HepG2 (cell line): ENCODE measurements around the gene ZC3H4. TPM values are rescaled to one million over a fixed set of nuclear protein-coding genes. Genes with fewer than 3 reads are reported as not detected.

Experiments
- CC2D1A ChIP-seq: sonication (generic); formaldehyde crosslinking; IDR thresholded peaks from 2 replicates; pipeline ENCODE4 v1.8.1; 2023; ENCODE audit warnings: mild to moderate bottlenecking, missing genetic modification reagents
- FOXC1 ChIP-seq: sonication (generic); formaldehyde crosslinking; IDR thresholded peaks from 2 replicates; pipeline ENCODE4 v1.8.0; 2022; ENCODE audit warnings: mild to moderate bottlenecking, missing genetic modification reagents, borderline replicate concordance
- IKZF1 ChIP-seq: fragments of 450-650 bp; IDR thresholded peaks from 2 replicates; pipeline ENCODE4 v1.7.1; 2016
- NFE2L1 ChIP-seq: sonication (generic); formaldehyde crosslinking; IDR thresholded peaks from 2 replicates; pipeline ENCODE4 v1.4.0; 2020; ENCODE audit warnings: missing genetic modification reagents, mild to moderate bottlenecking, borderline replicate concordance
- PPARG ChIP-seq: conservative IDR thresholded peaks from 2 replicates; pipeline ENCODE4 v1.6.1; 2016; ENCODE audit warnings: missing biosample characterization, missing genetic modification reagents
- RARA ChIP-seq: IDR thresholded peaks from 2 replicates; pipeline ENCODE4 v1.6.1; 2016; ENCODE audit warnings: missing genetic modification reagents, missing compliant biosample characterization
- RFX3 ChIP-seq: IDR thresholded peaks from 2 replicates; pipeline ENCODE4 v1.6.1; 2016; ENCODE audit warnings: missing biosample characterization, missing genetic modification reagents
- SOX13 ChIP-seq, 3 experiments: fragments of 450-650 bp in 1 of 3; sonication (generic) in 1 of 3; formaldehyde crosslinking in 1 of 3; IDR thresholded peaks in 2 of 3; conservative IDR thresholded peaks in 1 of 3; 2 replicates each; pipeline versions ENCODE4 v1.5.0 to v1.6.1; 2016 to 2020; ENCODE audit warnings: antibody characterized with exemption in 1 of 3, mild to moderate bottlenecking in 1 of 3, missing compliant biosample characterization in 1 of 3, missing genetic modification reagents in 1 of 3, moderate library complexity in 1 of 3
- SRF ChIP-seq: IDR thresholded peaks from 2 replicates; pipeline ENCODE4 v1.6.1; 2011; ENCODE audit warnings: mild to moderate bottlenecking, low read depth, low read length, moderate library complexity
- TARDBP ChIP-seq: sonication (generic); formaldehyde crosslinking; IDR thresholded peaks from 2 replicates; pipeline ENCODE4 v1.8.0; 2022; ENCODE audit warnings: mild to moderate bottlenecking, missing genetic modification reagents
- ZFP62 ChIP-seq: sonication (generic); formaldehyde crosslinking; IDR thresholded peaks from 2 replicates; pipeline ENCODE4 v1.4.0; 2020; ENCODE audit warnings: missing genetic modification reagents
- ZFX ChIP-seq: sonication (generic); formaldehyde crosslinking; IDR thresholded peaks from 2 replicates; pipeline ENCODE4 v1.4.0; 2020; ENCODE audit warnings: mild to moderate bottlenecking, low read depth, missing genetic modification reagents, moderate library complexity
- ZNF10 ChIP-seq: sonication (generic); formaldehyde crosslinking; IDR thresholded peaks from 2 replicates; pipeline ENCODE4 v1.4.0; 2020; ENCODE audit warnings: mild to moderate bottlenecking, low read depth, missing genetic modification reagents, borderline replicate concordance
- ZNF12 ChIP-seq: sonication (generic); formaldehyde crosslinking; IDR thresholded peaks from 2 replicates; pipeline ENCODE4 v1.5.0; 2020; ENCODE audit warnings: missing genetic modification reagents
- ZNF124 ChIP-seq: sonication (generic); formaldehyde crosslinking; IDR thresholded peaks from 2 replicates; pipeline ENCODE4 v1.4.0; 2020; ENCODE audit warnings: missing genetic modification reagents
- ZNF746 ChIP-seq: sonication (generic); formaldehyde crosslinking; IDR thresholded peaks from 2 replicates; pipeline ENCODE4 v1.8.0; 2022; ENCODE audit warnings: mild to moderate bottlenecking, missing genetic modification reagents
- ZSCAN29 ChIP-seq: sonication (generic); formaldehyde crosslinking; conservative IDR thresholded peaks from 2 replicates; pipeline ENCODE4 v1.4.0; 2020; ENCODE audit warnings: mild to moderate bottlenecking, missing genetic modification reagents
- polyA plus RNA-seq, 8 experiments: library from polyadenylated mRNA; depleted of rRNA in 3 of 8; stranded (reverse) in 7 of 8; unstranded in 1 of 8; fragments of >200 nt; fragmentation: Illumina TruSeq in 4 of 8; extraction: Trizol in 4 of 8; gene quantifications; 2 replicates each; pipeline versions ENCODE4 v1.2.1 to v1.2.3, GENCODE V29; 2011 to 2016; ENCODE audit warnings: low read depth in 4 of 8, missing spikeins in 1 of 8, mixed read lengths in 1 of 8; ENCODE audit not compliant: insufficient read depth in 1 of 8
- total RNA-seq, 5 experiments: library from RNA; depleted of rRNA; stranded (reverse); fragments of >200 nt; fragmentation: Illumina TruSeq; extraction: Trizol; gene quantifications; 2 replicates each; pipeline ENCODE4 v1.2.3, GENCODE V29; 2016; ENCODE audit warnings: low read depth in 1 of 5
- TF ChIP-seq, protein P1 (sequence below): sonication (generic); formaldehyde crosslinking; IDR thresholded peaks from 2 replicates; pipeline ENCODE4 v1.4.0; 2020; ENCODE audit warnings: missing genetic modification reagents
- TF ChIP-seq, protein P2 (sequence below): IDR thresholded peaks from 2 replicates; pipeline ENCODE4 v1.6.1; 2016; ENCODE audit warnings: low read depth, control low read depth
- TF ChIP-seq, protein P3 (sequence below): sonication (generic); formaldehyde crosslinking; IDR thresholded peaks from 2 replicates; pipeline ENCODE4 v1.4.0; 2020; ENCODE audit warnings: missing genetic modification reagents, mild to moderate bottlenecking, borderline replicate concordance
- TF ChIP-seq, protein P4 (sequence below), 2 experiments: sonication (generic) in 1 of 2; formaldehyde crosslinking in 1 of 2; IDR thresholded peaks; 2 replicates each; pipeline versions ENCODE4 v1.4.0 to v1.6.1; 2018 to 2020; ENCODE audit warnings: missing genetic modification reagents in 2 of 2, borderline replicate concordance in 1 of 2, low read depth in 1 of 2, mild to moderate bottlenecking in 1 of 2, missing biosample characterization in 1 of 2

ZC3H4 gene
- total and polyA plus RNA-seq, 2 of the 13 experiments (the other 11 are each of a cell fraction or from before 2014, with no cell fraction given), result 1.8 to 10.7 TPM

DNA sequence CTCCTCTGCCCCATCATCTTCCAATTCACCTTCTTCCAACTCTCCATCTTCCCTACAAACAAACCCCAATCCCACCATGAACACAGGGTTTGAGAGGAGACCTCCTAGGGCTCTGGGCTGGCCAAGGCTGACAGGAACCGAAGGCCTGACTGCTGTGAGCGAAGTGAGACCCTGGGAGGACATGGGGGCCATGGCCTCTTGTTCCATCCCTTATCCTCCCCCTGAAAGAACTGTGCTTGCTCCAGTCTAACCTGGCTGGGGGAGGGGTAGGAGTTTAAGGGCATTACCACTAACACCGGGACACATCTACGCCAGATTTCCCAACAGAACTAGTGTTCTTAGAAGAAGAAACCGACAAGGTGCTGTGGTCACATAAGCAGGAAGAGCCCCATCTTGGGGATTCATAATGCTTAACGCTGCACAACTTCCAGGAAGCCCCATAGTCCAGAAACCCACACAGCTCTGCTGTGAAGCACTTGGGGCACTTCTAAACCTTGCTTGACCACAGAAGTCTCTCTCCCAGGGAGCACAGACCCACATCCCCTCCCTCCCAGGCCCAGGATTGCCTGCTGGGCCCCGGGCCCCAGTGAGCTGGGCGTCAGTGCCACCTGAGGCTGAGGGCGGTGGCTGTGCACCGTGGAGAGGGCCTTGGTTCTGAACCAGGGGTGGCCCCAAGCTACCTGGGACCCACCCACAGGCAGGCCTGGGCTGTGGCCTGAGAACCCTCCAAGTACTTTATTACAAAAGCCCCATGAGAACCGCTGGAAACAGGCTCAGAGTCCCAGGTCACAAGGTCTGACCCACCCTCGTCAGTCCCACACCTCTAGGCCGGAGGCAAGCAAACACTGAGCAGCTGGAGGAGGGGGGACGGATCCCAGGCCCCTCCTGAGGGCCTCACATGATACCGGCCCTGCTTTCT is 18.8 kb downstream of the ZC3H4 start (continued):
- TF ChIP-seq ZFX (CRISPR knock-in tag) (peak; percentile 57; the same call in 1 of the 2 replicates), FOXC1 (CRISPR knock-in tag) (peak; percentile 48; the same call in 1 of the 2 replicates), CC2D1A (CRISPR knock-in tag) (no peak), NFE2L1 (CRISPR knock-in tag) (no peak), TARDBP (CRISPR knock-in tag) (peak; percentile 60; the same call in 1 of the 2 replicates), ZNF124 (no peak), IKZF1 (no peak), RARA (CRISPR knock-in tag) (peak; percentile 86), RFX3 (no peak), ZSCAN29 (CRISPR knock-in tag) (no peak), ZNF746 (CRISPR knock-in tag) (peak; percentile 87; the same call in 1 of the 2 replicates), ZNF10 (CRISPR knock-in tag) (no peak), SRF (no peak), ZFP62 (CRISPR knock-in tag) (no peak), PPARG (CRISPR knock-in tag) (peak; percentile 59; the same call in 1 of the 2 replicates), ZNF12 (CRISPR knock-in tag) (0 out of 2 replicates have a peak, but pooled peaks have one; percentile 25), SOX13 (IDR thresholded peaks at IDR 0.05) (no peak), SOX13 (CRISPR knock-in tag; conservative IDR thresholded peaks at IDR 0.05 in 1 of 2, IDR thresholded peaks at IDR 0.05 in 1 of 2) (peak in 1 of 2 experiments; percentile 68; a peak in 2 of 4 replicates)
- TF ChIP-seq, protein P1, sequence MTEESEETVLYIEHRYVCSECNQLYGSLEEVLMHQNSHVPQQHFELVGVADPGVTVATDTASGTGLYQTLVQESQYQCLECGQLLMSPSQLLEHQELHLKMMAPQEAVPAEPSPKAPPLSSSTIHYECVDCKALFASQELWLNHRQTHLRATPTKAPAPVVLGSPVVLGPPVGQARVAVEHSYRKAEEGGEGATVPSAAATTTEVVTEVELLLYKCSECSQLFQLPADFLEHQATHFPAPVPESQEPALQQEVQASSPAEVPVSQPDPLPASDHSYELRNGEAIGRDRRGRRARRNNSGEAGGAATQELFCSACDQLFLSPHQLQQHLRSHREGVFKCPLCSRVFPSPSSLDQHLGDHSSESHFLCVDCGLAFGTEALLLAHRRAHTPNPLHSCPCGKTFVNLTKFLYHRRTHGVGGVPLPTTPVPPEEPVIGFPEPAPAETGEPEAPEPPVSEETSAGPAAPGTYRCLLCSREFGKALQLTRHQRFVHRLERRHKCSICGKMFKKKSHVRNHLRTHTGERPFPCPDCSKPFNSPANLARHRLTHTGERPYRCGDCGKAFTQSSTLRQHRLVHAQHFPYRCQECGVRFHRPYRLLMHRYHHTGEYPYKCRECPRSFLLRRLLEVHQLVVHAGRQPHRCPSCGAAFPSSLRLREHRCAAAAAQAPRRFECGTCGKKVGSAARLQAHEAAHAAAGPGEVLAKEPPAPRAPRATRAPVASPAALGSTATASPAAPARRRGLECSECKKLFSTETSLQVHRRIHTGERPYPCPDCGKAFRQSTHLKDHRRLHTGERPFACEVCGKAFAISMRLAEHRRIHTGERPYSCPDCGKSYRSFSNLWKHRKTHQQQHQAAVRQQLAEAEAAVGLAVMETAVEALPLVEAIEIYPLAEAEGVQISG, result peak; percentile 27; the same call in 1 of the 2 replicates
- TF ChIP-seq, protein P2, sequence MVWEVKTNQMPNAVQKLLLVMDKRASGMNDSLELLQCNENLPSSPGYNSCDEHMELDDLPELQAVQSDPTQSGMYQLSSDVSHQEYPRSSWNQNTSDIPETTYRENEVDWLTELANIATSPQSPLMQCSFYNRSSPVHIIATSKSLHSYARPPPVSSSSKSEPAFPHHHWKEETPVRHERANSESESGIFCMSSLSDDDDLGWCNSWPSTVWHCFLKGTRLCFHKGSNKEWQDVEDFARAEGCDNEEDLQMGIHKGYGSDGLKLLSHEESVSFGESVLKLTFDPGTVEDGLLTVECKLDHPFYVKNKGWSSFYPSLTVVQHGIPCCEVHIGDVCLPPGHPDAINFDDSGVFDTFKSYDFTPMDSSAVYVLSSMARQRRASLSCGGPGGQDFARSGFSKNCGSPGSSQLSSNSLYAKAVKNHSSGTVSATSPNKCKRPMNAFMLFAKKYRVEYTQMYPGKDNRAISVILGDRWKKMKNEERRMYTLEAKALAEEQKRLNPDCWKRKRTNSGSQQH (CRISPR knock-in tag), result no peak
- TF ChIP-seq, protein P3, sequence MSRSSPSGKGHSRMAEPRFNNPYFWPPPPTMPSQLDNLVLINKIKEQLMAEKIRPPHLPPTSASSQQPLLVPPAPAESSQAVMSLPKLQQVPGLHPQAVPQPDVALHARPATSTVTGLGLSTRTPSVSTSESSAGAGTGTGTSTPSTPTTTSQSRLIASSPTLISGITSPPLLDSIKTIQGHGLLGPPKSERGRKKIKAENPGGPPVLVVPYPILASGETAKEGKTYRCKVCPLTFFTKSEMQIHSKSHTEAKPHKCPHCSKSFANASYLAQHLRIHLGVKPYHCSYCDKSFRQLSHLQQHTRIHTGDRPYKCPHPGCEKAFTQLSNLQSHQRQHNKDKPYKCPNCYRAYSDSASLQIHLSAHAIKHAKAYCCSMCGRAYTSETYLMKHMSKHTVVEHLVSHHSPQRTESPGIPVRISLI, result no peak
- TF ChIP-seq, protein P4, sequence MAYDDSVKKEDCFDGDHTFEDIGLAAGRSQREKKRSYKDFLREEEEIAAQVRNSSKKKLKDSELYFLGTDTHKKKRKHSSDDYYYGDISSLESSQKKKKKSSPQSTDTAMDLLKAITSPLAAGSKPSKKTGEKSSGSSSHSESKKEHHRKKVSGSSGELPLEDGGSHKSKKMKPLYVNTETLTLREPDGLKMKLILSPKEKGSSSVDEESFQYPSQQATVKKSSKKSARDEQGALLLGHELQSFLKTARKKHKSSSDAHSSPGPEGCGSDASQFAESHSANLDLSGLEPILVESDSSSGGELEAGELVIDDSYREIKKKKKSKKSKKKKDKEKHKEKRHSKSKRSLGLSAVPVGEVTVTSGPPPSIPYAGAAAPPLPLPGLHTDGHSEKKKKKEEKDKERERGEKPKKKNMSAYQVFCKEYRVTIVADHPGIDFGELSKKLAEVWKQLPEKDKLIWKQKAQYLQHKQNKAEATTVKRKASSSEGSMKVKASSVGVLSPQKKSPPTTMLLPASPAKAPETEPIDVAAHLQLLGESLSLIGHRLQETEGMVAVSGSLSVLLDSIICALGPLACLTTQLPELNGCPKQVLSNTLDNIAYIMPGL (CRISPR knock-in tag; IDR thresholded peaks at IDR 0.05; ENCODE audit: borderline replicate concordance in 1 of 2, low read depth in 1 of 2), result no peak
